ENCODE results near the gene HOATZ. TPM values are rescaled to one million over a fixed set of nuclear protein-coding genes. Genes with fewer than 3 reads are reported as not detected.

The HOATZ gene
- total RNA-seq, 1 donor from 2014 or later, result 0.43 TPM

- H3K27me3 Mint-ChIP-seq (ENCODE audit: low read depth, unreplicated experiment), result peaks cover 2% of the 10 kb centered on the region
- no peak overlapping the region for H3K27ac Mint-ChIP-seq (ENCODE audit: unreplicated experiment)
- DNase-seq (ENCODE audit: low read depth), result no peak
- Histone ChIP-seq H3K9me3 (ENCODE audit: insufficient read depth, low read depth, low read length) (no peaks in the 10 kb centered on the region), H3K27me3 (ENCODE audit: insufficient read depth, low read length) (no peaks in the 10 kb centered on the region), H2AFZ (ENCODE audit: low read depth, low read length) (no peak overlapping the region), H3K4me3 (ENCODE audit: insufficient read depth, low read depth, low read length) (no peak overlapping the region), H3K4me2 (ENCODE audit: low read length) (no peak overlapping the region), H3K4me1 (ENCODE audit: insufficient read depth, low read length) (peaks cover 10% of the 10 kb centered on the region), H3K79me2 (ENCODE audit: insufficient read depth, low read length) (no peaks in the 10 kb centered on the region), H3K36me3 (ENCODE audit: insufficient read depth, low read length) (no peaks in the 10 kb centered on the region), H3K27ac (ENCODE audit: low read depth, low read length) (no peak overlapping the region), H3K9ac (ENCODE audit: low read length) (no peak overlapping the region), H4K20me1 (ENCODE audit: insufficient read depth, low read length) (no peaks in the 10 kb centered on the region)
- no peaks in the 10 kb centered on the region for H3K4me1 Mint-ChIP-seq (ENCODE audit: low read depth, unreplicated experiment)
- no peak overlapping the region for H3K4me3 Mint-ChIP-seq (ENCODE audit: unreplicated experiment)
- peak; percentile 5 for FAIRE-seq
- no peaks in the 10 kb centered on the region for H3K9me3 Mint-ChIP-seq (ENCODE audit: unreplicated experiment)
- TF ChIP-seq, protein P1, sequence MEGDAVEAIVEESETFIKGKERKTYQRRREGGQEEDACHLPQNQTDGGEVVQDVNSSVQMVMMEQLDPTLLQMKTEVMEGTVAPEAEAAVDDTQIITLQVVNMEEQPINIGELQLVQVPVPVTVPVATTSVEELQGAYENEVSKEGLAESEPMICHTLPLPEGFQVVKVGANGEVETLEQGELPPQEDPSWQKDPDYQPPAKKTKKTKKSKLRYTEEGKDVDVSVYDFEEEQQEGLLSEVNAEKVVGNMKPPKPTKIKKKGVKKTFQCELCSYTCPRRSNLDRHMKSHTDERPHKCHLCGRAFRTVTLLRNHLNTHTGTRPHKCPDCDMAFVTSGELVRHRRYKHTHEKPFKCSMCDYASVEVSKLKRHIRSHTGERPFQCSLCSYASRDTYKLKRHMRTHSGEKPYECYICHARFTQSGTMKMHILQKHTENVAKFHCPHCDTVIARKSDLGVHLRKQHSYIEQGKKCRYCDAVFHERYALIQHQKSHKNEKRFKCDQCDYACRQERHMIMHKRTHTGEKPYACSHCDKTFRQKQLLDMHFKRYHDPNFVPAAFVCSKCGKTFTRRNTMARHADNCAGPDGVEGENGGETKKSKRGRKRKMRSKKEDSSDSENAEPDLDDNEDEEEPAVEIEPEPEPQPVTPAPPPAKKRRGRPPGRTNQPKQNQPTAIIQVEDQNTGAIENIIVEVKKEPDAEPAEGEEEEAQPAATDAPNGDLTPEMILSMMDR (IDR thresholded peaks at IDR 0.05; ENCODE audit: insufficient read depth, low read depth, low read length), result no peak
- TF ChIP-seq EZH2 (IDR thresholded peaks at IDR 0.05; ENCODE audit: insufficient read depth, low read length), result no peak
- no peaks in the 10 kb centered on the region for H3K36me3 Mint-ChIP-seq (ENCODE audit: low read depth, unreplicated experiment)
Observed at GRCh38 chr11:111573821-111574249, 59.3 kb downstream of the HOATZ start.

DNA sequence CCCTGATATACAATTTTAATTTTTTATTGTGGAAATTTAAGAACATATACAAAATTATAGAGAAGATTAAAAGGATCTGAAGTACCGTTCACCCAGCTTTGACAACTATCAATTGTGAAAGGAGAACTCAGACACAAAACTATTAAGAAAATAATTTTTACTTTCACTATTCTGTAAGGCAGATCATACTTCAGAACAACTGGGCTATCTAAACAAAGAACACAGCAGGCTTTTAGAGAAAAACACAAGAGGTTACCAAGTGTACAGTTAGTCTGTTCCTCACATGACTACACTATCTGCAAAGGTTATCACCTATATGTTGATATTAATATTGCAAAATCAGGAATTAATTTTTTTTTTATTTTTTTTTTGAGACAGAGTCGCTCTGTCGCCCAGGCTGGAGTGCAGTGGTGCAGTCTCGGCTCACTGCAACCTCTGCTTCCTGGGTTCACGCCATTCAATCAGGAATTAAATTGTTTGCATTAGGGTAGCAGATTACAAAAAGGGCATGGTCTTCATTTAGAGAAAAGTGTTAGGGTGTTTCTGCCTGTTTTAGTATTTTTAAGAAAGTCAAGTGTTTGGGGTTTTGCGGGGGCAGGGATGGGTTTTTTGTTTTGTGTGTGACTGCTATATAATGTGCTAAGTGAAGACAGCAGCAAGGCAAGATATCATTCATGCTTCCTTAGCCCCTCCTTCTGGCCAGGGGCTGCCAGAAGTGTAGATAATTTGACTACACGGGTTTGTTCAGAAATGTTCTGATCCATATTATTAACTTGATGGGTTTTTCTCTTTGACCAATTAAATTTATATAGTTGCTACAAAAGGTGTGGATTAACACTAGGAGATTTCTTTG lies 60.0 kb downstream of the HOATZ start:
- DNase-seq (ENCODE audit: low read depth) (no peak), FAIRE-seq (no peak)
- H3K4me3 ChIP-seq (ENCODE audit: insufficient read depth, low read depth, low read length), result no peak overlapping the region
- no peaks in the 10 kb centered on the region for H3K9me3 Mint-ChIP-seq (ENCODE audit: unreplicated experiment)
- peaks cover 2% of the 10 kb centered on the region for H3K27me3 Mint-ChIP-seq (ENCODE audit: low read depth, unreplicated experiment)
- no peak overlapping the region for H3K27ac ChIP-seq (ENCODE audit: low read depth, low read length)
- no peaks in the 10 kb centered on the region for H3K9me3 ChIP-seq (ENCODE audit: insufficient read depth, low read depth, low read length)
- no peaks in the 10 kb centered on the region for H4K20me1 ChIP-seq (ENCODE audit: insufficient read depth, low read length)
- no peak overlapping the region for H3K9ac ChIP-seq (ENCODE audit: low read length)
- H3K4me2 ChIP-seq (ENCODE audit: low read length), result no peak overlapping the region
- no peaks in the 10 kb centered on the region for H3K27me3 ChIP-seq (ENCODE audit: insufficient read depth, low read length)
- H3K4me3 Mint-ChIP-seq (ENCODE audit: unreplicated experiment), result no peak overlapping the region
- no peak for TF ChIP-seq EZH2 (IDR thresholded peaks at IDR 0.05; ENCODE audit: insufficient read depth, low read length)
- TF ChIP-seq, protein P1 (IDR thresholded peaks at IDR 0.05; ENCODE audit: insufficient read depth, low read depth, low read length), result no peak
- H3K4me1 Mint-ChIP-seq (ENCODE audit: low read depth, unreplicated experiment), result no peaks in the 10 kb centered on the region
- H2AFZ ChIP-seq (ENCODE audit: low read depth, low read length), result no peak overlapping the region
- H3K27ac Mint-ChIP-seq (ENCODE audit: unreplicated experiment), result no peak overlapping the region
- H3K36me3 Mint-ChIP-seq (ENCODE audit: low read depth, unreplicated experiment), result no peaks in the 10 kb centered on the region
- no peaks in the 10 kb centered on the region for H3K79me2 ChIP-seq (ENCODE audit: insufficient read depth, low read length)
- no peaks in the 10 kb centered on the region for H3K36me3 ChIP-seq (ENCODE audit: insufficient read depth, low read length)
- H3K4me1 ChIP-seq (ENCODE audit: insufficient read depth, low read length), result peaks cover 10% of the 10 kb centered on the region

DNA sequence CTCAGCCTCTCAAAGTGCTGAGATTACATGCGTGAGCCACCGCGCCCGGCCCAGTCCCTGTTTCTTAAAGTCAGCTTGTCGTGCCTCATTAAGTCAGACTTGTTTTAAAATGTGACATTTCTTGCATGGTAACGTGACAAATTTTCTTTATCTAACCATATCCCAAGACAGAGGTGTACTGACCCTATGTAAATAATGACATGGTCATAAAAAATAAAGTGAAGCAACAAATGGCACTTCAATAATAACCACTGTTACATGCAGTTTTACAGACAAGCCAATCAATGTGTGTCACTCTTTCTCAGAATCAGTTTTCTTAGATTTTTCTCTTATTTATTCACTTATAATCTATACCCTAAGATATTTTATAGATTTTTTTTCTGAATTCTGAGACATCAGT lies 61.2 kb downstream of the HOATZ start:
- Mint-ChIP-seq H3K4me1 (ENCODE audit: low read depth, unreplicated experiment) (no peaks in the 10 kb centered on the region), H3K9me3 (ENCODE audit: unreplicated experiment) (no peaks in the 10 kb centered on the region), H3K27ac (ENCODE audit: unreplicated experiment) (no peak overlapping the region), H3K27me3 (ENCODE audit: low read depth, unreplicated experiment) (peaks cover 2% of the 10 kb centered on the region), H3K4me3 (ENCODE audit: unreplicated experiment) (no peak overlapping the region), H3K36me3 (ENCODE audit: low read depth, unreplicated experiment) (no peaks in the 10 kb centered on the region)
- Histone ChIP-seq H3K9me3 (ENCODE audit: insufficient read depth, low read depth, low read length) (no peaks in the 10 kb centered on the region), H3K4me2 (ENCODE audit: low read length) (no peak overlapping the region), H4K20me1 (ENCODE audit: insufficient read depth, low read length) (no peaks in the 10 kb centered on the region), H3K27me3 (ENCODE audit: insufficient read depth, low read length) (no peaks in the 10 kb centered on the region), H3K4me3 (ENCODE audit: insufficient read depth, low read depth, low read length) (no peak overlapping the region), H3K27ac (ENCODE audit: low read depth, low read length) (no peak overlapping the region), H3K4me1 (ENCODE audit: insufficient read depth, low read length) (peaks cover 6% of the 10 kb centered on the region), H2AFZ (ENCODE audit: low read depth, low read length) (no peak overlapping the region), H3K9ac (ENCODE audit: low read length) (no peak overlapping the region), H3K36me3 (ENCODE audit: insufficient read depth, low read length) (no peaks in the 10 kb centered on the region), H3K79me2 (ENCODE audit: insufficient read depth, low read length) (no peaks in the 10 kb centered on the region)
- no peak for TF ChIP-seq EZH2 (IDR thresholded peaks at IDR 0.05; ENCODE audit: insufficient read depth, low read length)
- TF ChIP-seq, protein P1 (IDR thresholded peaks at IDR 0.05; ENCODE audit: insufficient read depth, low read depth, low read length), result no peak
- no peak for DNase-seq (ENCODE audit: low read depth)
- FAIRE-seq, result no peak

Data from astrocyte (in vitro differentiated cells and primary cell).